ENCODE measurements around the gene TMEM62. TPM values are rescaled to one million over a fixed set of nuclear protein-coding genes. Genes with fewer than 3 reads are reported as not detected.
"Not testable (repeated sequence)": the region's sequence is repeated elsewhere in the genome, so short reads cannot be mapped to it uniquely, and the experiment has no call there.

The TMEM62 gene
- total RNA-seq, 2 donors from 2014 or later = 33.0 to 34.2 TPM

DNA sequence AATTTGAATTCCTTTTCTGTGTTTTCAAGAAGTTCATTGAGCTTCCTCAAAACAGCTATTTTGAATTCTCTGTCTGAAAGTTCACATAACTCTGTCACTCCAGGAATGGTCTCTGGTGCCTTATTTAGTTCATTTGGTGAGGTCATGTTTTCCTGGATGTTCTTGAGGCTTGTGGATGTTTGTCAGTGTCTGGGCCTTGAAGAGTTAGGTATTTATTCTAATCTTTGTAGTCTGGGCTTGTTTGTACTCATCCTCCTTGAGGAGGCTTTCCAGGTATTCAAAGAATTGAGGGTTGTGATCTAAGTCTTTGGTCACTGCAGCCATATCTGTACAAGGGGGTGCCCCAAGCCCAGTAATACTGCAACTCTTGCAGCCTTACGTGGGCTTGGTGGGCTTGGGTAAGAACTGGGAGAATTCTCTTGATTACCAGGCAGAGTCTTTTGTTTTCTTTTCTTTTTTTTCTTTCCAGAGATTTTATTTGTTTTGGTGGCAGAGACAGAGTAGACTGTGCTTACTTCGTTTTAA, 32.5 kb downstream of the TMEM62 start:
- DNase-seq = no peak
- H3K4me3 ChIP-seq = no peak overlapping the region
- H3K27me3 ChIP-seq = no peaks in the 10 kb centered on the region
- intact Hi-C loops (cut with DNase I) = no loop called here
- H3K9me3 ChIP-seq = no peaks in the 10 kb centered on the region
- H3K9ac ChIP-seq (ENCODE audit: low read depth in 2 of 2, low read length in 2 of 2) = no peak overlapping the region
- no peak overlapping the region for H3K27ac ChIP-seq
- TF ChIP-seq, protein P1, sequence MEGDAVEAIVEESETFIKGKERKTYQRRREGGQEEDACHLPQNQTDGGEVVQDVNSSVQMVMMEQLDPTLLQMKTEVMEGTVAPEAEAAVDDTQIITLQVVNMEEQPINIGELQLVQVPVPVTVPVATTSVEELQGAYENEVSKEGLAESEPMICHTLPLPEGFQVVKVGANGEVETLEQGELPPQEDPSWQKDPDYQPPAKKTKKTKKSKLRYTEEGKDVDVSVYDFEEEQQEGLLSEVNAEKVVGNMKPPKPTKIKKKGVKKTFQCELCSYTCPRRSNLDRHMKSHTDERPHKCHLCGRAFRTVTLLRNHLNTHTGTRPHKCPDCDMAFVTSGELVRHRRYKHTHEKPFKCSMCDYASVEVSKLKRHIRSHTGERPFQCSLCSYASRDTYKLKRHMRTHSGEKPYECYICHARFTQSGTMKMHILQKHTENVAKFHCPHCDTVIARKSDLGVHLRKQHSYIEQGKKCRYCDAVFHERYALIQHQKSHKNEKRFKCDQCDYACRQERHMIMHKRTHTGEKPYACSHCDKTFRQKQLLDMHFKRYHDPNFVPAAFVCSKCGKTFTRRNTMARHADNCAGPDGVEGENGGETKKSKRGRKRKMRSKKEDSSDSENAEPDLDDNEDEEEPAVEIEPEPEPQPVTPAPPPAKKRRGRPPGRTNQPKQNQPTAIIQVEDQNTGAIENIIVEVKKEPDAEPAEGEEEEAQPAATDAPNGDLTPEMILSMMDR (IDR thresholded peaks at IDR 0.05) = no peak
- H3K4me1 ChIP-seq = no peaks in the 10 kb centered on the region
- H3K36me3 ChIP-seq = peaks cover 10% of the 10 kb centered on the region

DNA sequence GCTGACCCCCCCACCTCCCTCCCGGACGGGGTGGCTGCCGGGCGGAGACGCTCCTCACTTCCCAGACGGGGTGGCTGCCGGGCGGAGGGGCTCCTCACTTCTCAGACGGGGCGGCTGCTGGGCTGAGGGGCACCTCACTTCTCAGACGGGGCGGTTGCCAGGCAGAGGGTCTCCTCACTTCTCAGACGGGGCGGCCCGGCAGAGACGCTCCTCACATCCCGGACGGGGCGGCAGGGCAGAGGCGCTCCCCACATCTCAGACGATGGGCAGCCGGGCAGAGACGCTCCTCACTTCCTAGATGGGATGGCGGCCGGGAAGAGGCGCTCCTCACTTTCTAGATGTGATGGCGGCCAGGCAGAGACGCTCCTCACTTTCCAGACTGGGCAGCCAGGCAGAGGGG, 33.9 kb downstream of the TMEM62 start:
- H3K27me3 ChIP-seq; H3K9ac ChIP-seq (ENCODE audit: low read depth in 2 of 2, low read length in 2 of 2); H3K4me3 ChIP-seq; H3K36me3 ChIP-seq; intact Hi-C loops (cut with DNase I); H3K27ac ChIP-seq; DNase-seq; H3K9me3 ChIP-seq; H3K4me1 ChIP-seq: not testable (repeated sequence)

GRCh38 chr15:43168192-43169107, 35.1 kb downstream of the TMEM62 start:
- intact Hi-C loops (cut with DNase I) = no loop called here
- Histone ChIP-seq H3K27ac (no peak overlapping the region), H3K36me3 (no peaks in the 10 kb centered on the region)

DNA sequence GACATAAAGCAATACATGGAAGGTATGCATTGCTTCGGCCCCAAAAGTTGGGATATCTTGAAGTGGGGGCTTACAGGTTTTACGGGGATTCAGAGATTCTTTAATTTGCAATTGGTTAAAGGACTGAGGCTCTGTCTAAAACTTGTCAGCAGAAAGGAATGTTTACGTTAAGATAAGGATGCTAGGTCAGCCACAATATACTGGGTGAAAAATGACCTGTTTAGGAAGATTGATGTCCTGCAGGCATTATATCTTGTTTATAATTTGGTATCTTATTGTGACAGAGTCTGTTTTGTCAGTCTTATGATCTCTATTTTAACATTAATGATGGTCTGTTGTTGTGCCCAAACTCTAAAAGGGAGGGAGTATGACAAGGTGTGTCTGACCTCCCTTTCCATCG, 36.5 kb downstream of the TMEM62 start:
- intact Hi-C loops (cut with DNase I) = no loop called here

More at GRCh38 chr15:43168192-43169107, 35.1 kb downstream of the TMEM62 start:
- Histone ChIP-seq H3K9me3 (no peaks in the 10 kb centered on the region), H3K4me1 (no peaks in the 10 kb centered on the region), H3K27me3 (no peaks in the 10 kb centered on the region), H3K4me3 (no peak overlapping the region), H3K9ac (ENCODE audit: low read depth in 2 of 2, low read length in 2 of 2) (no peak overlapping the region)
- TF ChIP-seq, protein P1 (IDR thresholded peaks at IDR 0.05) = no peak
- DNase-seq = no peak

DNA sequence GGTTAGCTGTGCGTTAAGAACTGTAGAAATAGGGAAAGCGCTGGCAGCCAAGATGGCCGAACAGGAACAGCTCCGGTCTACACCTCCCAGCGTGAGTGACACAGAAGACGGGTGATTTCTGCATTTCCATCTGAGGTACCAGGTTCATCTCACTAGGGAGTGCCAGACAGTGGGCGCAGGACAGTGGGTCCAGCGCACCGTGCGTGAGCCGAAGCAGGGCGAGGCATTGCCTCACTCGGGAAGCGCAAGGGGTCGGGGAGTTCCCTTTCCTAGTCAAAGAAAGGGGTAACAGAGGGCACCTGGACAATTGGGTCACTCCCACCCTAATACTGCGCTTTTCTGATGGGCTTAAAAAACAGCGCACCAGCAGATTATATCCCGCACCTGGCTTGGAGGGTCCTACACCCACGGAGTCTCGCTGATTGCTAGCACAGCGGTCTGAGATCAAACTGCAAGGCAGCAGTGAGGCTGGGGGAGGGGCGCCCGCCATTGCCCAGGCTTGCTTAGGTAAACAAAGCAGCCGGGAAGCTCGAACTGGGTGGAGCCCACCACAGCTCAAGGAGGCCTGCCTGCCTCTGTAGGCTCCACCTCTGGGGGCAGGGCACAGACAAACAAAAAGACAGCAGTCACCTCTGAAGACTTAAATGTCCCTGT, 42.4 kb downstream of the TMEM62 start:
- H3K36me3 ChIP-seq, DNase-seq: not testable (repeated sequence)

More for the DNA sequence above, 36.5 kb downstream of the TMEM62 start:
- TF ChIP-seq, protein P1 (IDR thresholded peaks at IDR 0.05) = no peak
- no peak for DNase-seq
- no peaks in the 10 kb centered on the region for H3K27me3 ChIP-seq
- H3K4me1 ChIP-seq = no peaks in the 10 kb centered on the region
- H3K9ac ChIP-seq (ENCODE audit: low read depth in 2 of 2, low read length in 2 of 2) = no peak overlapping the region
- no peak overlapping the region for H3K4me3 ChIP-seq
- H3K9me3 ChIP-seq = no peaks in the 10 kb centered on the region
- no peaks in the 10 kb centered on the region for H3K36me3 ChIP-seq
- no peak overlapping the region for H3K27ac ChIP-seq

GRCh38 chr15:43177147-43177546, 43.8 kb downstream of the TMEM62 start:
- H3K27ac ChIP-seq; H3K9ac ChIP-seq (ENCODE audit: low read depth in 2 of 2, low read length in 2 of 2); H3K4me1 ChIP-seq; H3K4me3 ChIP-seq; intact Hi-C loops (cut with DNase I); DNase-seq; H3K36me3 ChIP-seq; H3K27me3 ChIP-seq; H3K9me3 ChIP-seq: not testable (repeated sequence)

More for the DNA sequence above, 42.4 kb downstream of the TMEM62 start:
- H3K27me3 ChIP-seq; H3K4me1 ChIP-seq; H3K27ac ChIP-seq; intact Hi-C loops (cut with DNase I); H3K4me3 ChIP-seq; H3K9me3 ChIP-seq; H3K9ac ChIP-seq (ENCODE audit: low read depth in 2 of 2, low read length in 2 of 2): not testable (repeated sequence)
